Astrocyte (in vitro differentiated cells and primary cell): ENCODE measurements around the gene MAP2. TPM values are rescaled to one million over a fixed set of nuclear protein-coding genes. Genes with fewer than 3 reads are reported as not detected.

ENCODE experiments used
- DNase-seq: peaks from one replicate; pipeline ENCODE4 v3.0.0-alpha.2; 2010; ENCODE audit warnings: low read depth
- FAIRE-seq: peaks from 2 replicates; lab custom pipeline; 2011; peaks lifted over from hg19 to GRCh38; lab: Jason Lieb, UNC
- H2AFZ ChIP-seq: 2 replicates; pipeline ENCODE4 v1.6.0; 2012; ENCODE audit warnings: low read depth, low read length, inconsistent platforms
- H3K27ac ChIP-seq: 2 replicates; pipeline ENCODE4 v1.5.1; 2011; ENCODE audit warnings: low read depth, low read length, inconsistent platforms
- H3K27me3 ChIP-seq: 2 replicates; pipeline ENCODE4 v1.6.0; 2011; ENCODE audit warnings: low read length, inconsistent platforms; ENCODE audit not compliant: insufficient read depth
- H3K36me3 ChIP-seq: 2 replicates; pipeline ENCODE4 v1.5.1; 2011; ENCODE audit warnings: low read length, inconsistent platforms; ENCODE audit not compliant: insufficient read depth
- H3K4me1 ChIP-seq: 2 replicates; pipeline ENCODE4 v1.5.1; 2011; ENCODE audit warnings: low read length, inconsistent platforms; ENCODE audit not compliant: insufficient read depth
- H3K4me2 ChIP-seq: 2 replicates; pipeline ENCODE4 v1.6.0; 2012; ENCODE audit warnings: low read length, inconsistent platforms
- H3K4me3 ChIP-seq: 2 replicates; pipeline ENCODE4 v1.5.1; 2011; ENCODE audit warnings: low read depth, mild to moderate bottlenecking, low read length, inconsistent platforms; ENCODE audit not compliant: insufficient read depth
- H3K79me2 ChIP-seq: 2 replicates; pipeline ENCODE4 v1.6.0; 2012; ENCODE audit warnings: mild to moderate bottlenecking, low read length, inconsistent platforms; ENCODE audit not compliant: insufficient read depth
- H3K9ac ChIP-seq: 2 replicates; pipeline ENCODE4 v1.6.0; 2012; ENCODE audit warnings: mild to moderate bottlenecking, low read length, inconsistent platforms
- H3K9me3 ChIP-seq: 2 replicates; pipeline ENCODE4 v1.5.1; 2012; ENCODE audit warnings: low read depth, mild to moderate bottlenecking, low read length, inconsistent platforms; ENCODE audit not compliant: insufficient read depth
- H4K20me1 ChIP-seq: 2 replicates; pipeline ENCODE4 v1.6.0; 2012; ENCODE audit warnings: low read length, inconsistent platforms; ENCODE audit not compliant: insufficient read depth
- H3K27ac Mint-ChIP-seq: one replicate; pipeline ENCODE4 v1.8.0; 2021; ENCODE audit warnings: mild to moderate bottlenecking, mixed read lengths; ENCODE audit not compliant: unreplicated experiment
- H3K27me3 Mint-ChIP-seq: one replicate; pipeline ENCODE4 v1.8.0; 2021; ENCODE audit warnings: low read depth, mixed read lengths; ENCODE audit not compliant: unreplicated experiment
- H3K36me3 Mint-ChIP-seq: one replicate; pipeline ENCODE4 v1.8.0; 2021; ENCODE audit warnings: low read depth, mixed read lengths; ENCODE audit not compliant: unreplicated experiment
- H3K4me1 Mint-ChIP-seq: one replicate; pipeline ENCODE4 v1.8.0; 2021; ENCODE audit warnings: low read depth, mixed read lengths; ENCODE audit not compliant: unreplicated experiment
- H3K4me3 Mint-ChIP-seq: one replicate; pipeline ENCODE4 v1.8.0; 2021; ENCODE audit warnings: mild to moderate bottlenecking, moderate library complexity, mixed read lengths; ENCODE audit not compliant: unreplicated experiment
- H3K9me3 Mint-ChIP-seq: one replicate; pipeline ENCODE4 v1.8.0; 2021; ENCODE audit warnings: mild to moderate bottlenecking, mixed read lengths; ENCODE audit not compliant: unreplicated experiment
- CTCF ChIP-seq: IDR thresholded peaks from 2 replicates; pipeline ENCODE4 v1.5.1; 2011; ENCODE audit warnings: low read depth, mild to moderate bottlenecking, inconsistent platforms, low read length, moderate library complexity; ENCODE audit not compliant: insufficient read depth
- EZH2 ChIP-seq: IDR thresholded peaks from 2 replicates; pipeline ENCODE4 v1.6.1; 2012; ENCODE audit warnings: mild to moderate bottlenecking, low read length, inconsistent platforms; ENCODE audit not compliant: insufficient read depth
- total RNA-seq: library from RNA; stranded (reverse); gene quantifications from 2 replicates; pipeline ENCODE4 v1.2.1, GENCODE V29; 2021

Gene MAP2
- total RNA-seq, 1 donor from 2014 or later = 15.9 TPM

GRCh38 chr2:209726311-209726710 lies 302.5 kb downstream of the MAP2 start:
- H3K4me1 Mint-ChIP-seq = no peaks in the 10 kb centered on the region
- H3K4me3 Mint-ChIP-seq = no peak overlapping the region
- no peaks in the 10 kb centered on the region for H3K27me3 ChIP-seq
- H4K20me1 ChIP-seq = no peaks in the 10 kb centered on the region
- no peaks in the 10 kb centered on the region for H3K36me3 ChIP-seq
- H3K4me3 ChIP-seq = no peak overlapping the region
- no peak overlapping the region for H3K27ac ChIP-seq
- no peak overlapping the region for H3K27ac Mint-ChIP-seq
- TF ChIP-seq CTCF (no peak), EZH2 (no peak)
- H2AFZ ChIP-seq = no peak overlapping the region
- no peaks in the 10 kb centered on the region for H3K36me3 Mint-ChIP-seq
- H3K4me1 ChIP-seq = no peaks in the 10 kb centered on the region
- no peaks in the 10 kb centered on the region for H3K27me3 Mint-ChIP-seq
- FAIRE-seq = no peak
- no peaks in the 10 kb centered on the region for H3K9me3 Mint-ChIP-seq
- H3K9me3 ChIP-seq = no peaks in the 10 kb centered on the region
- H3K79me2 ChIP-seq = no peaks in the 10 kb centered on the region
- DNase-seq = no peak
- H3K9ac ChIP-seq = no peak overlapping the region
- H3K4me2 ChIP-seq = no peak overlapping the region

- TF ChIP-seq CTCF (no peak), EZH2 (no peak)
- no peaks in the 10 kb centered on the region for H3K4me1 ChIP-seq
- no peaks in the 10 kb centered on the region for H3K36me3 ChIP-seq
- Mint-ChIP-seq H3K36me3 (no peaks in the 10 kb centered on the region), H3K27me3 (no peaks in the 10 kb centered on the region), H3K9me3 (no peaks in the 10 kb centered on the region), H3K27ac (no peak overlapping the region), H3K4me1 (no peaks in the 10 kb centered on the region), H3K4me3 (no peak overlapping the region)
- H3K9ac ChIP-seq = no peak overlapping the region
- H4K20me1 ChIP-seq = no peaks in the 10 kb centered on the region
- H3K79me2 ChIP-seq = no peaks in the 10 kb centered on the region
- H3K9me3 ChIP-seq = no peaks in the 10 kb centered on the region
- H2AFZ ChIP-seq = no peak overlapping the region
- FAIRE-seq = no peak
- no peak overlapping the region for H3K4me2 ChIP-seq
- DNase-seq = no peak
- no peak overlapping the region for H3K4me3 ChIP-seq
- no peaks in the 10 kb centered on the region for H3K27me3 ChIP-seq
- no peak overlapping the region for H3K27ac ChIP-seq
These were observed 303.2 kb downstream of the MAP2 start for GRCh38 chr2:209727077-209727476.

- Histone ChIP-seq H3K36me3 (no peaks in the 10 kb centered on the region), H3K27ac (no peak overlapping the region), H3K79me2 (no peaks in the 10 kb centered on the region), H3K9ac (no peak overlapping the region), H3K27me3 (no peaks in the 10 kb centered on the region), H3K4me3 (no peak overlapping the region), H3K4me1 (no peaks in the 10 kb centered on the region), H3K4me2 (no peak overlapping the region), H4K20me1 (no peaks in the 10 kb centered on the region), H2AFZ (no peak overlapping the region), H3K9me3 (no peaks in the 10 kb centered on the region)
- Mint-ChIP-seq H3K4me1 (no peaks in the 10 kb centered on the region), H3K9me3 (no peaks in the 10 kb centered on the region), H3K27ac (no peak overlapping the region), H3K27me3 (peaks cover 2% of the 10 kb centered on the region), H3K36me3 (no peaks in the 10 kb centered on the region), H3K4me3 (no peak overlapping the region)
- TF ChIP-seq CTCF (no peak), EZH2 (no peak)
- FAIRE-seq = no peak
- no peak for DNase-seq
These were observed 311.0 kb downstream of the MAP2 start for GRCh38 chr2:209734805-209735204.
